Esophagus muscularis mucosa (tissue), 4 donors: ENCODE data around the gene ITGB8. TPM values are rescaled to one million over a fixed set of nuclear protein-coding genes. Genes with fewer than 3 reads are reported as not detected.

Experiments
- DNase-seq: peaks from one replicate; pipeline ENCODE4 v3.0.0-alpha.2; 2017; ENCODE audit errors: extremely low spot score
- H3K27ac ChIP-seq, 4 donors: fragments of 200-600 bp; sonication (generic); replicated peaks in 1 of 4; 1 replicate in 3 of 4; 2 replicates in 1 of 4; pipeline ENCODE4 v1.5.1; 2016 to 2019; ENCODE audit warnings: mild to moderate bottlenecking in 1 of 4
- H3K27me3 ChIP-seq, 4 donors: fragments of 200-600 bp; sonication (generic); one replicate each; pipeline versions ENCODE4 v1.5.1 to v1.6.0; 2016 to 2019
- H3K36me3 ChIP-seq, 4 donors: fragments of 200-600 bp; sonication (generic); one replicate each; pipeline ENCODE4 v1.5.1; 2016 to 2019
- H3K4me1 ChIP-seq, 4 donors: fragments of 200-600 bp; sonication (generic); one replicate each; pipeline ENCODE4 v1.5.1; 2016 to 2019
- H3K4me3 ChIP-seq, 4 donors: fragments of 200-600 bp; sonication (generic); 1 replicate in 2 of 4; 2 replicates in 2 of 4; pipeline ENCODE4 v1.5.1; 2016 to 2019; ENCODE audit warnings: mild to moderate bottlenecking in 4 of 4, moderate library complexity in 1 of 4
- H3K9me3 ChIP-seq, 4 donors: fragments of 200-600 bp; sonication (generic); 1 replicate in 3 of 4; 2 replicates in 1 of 4; pipeline ENCODE4 v1.5.1; 2016 to 2019
- EP300 ChIP-seq: sonication (generic); formaldehyde crosslinking; IDR thresholded peaks from one replicate; pipeline ENCODE4 v1.6.1; 2017; ENCODE audit warnings: antibody characterized with exemption
- POLR2A ChIP-seq: fragments of 450-650 bp; IDR thresholded peaks from one replicate; pipeline ENCODE4 v1.6.1; 2017; ENCODE audit warnings: antibody characterized with exemption, moderate library complexity, mild to moderate bottlenecking, low read depth
- POLR2AphosphoS5 ChIP-seq, 2 donors: sonication (generic); formaldehyde crosslinking; IDR thresholded peaks; one replicate each; pipeline ENCODE4 v1.6.1; 2017; ENCODE audit warnings: antibody characterized with exemption in 2 of 2
- WGBS: methylation state at CpG from one replicate; pipeline ENCODE4 v1.1.5; 2018; 5-methylcytosine and 5-hydroxymethylcytosine counted together
- intact Hi-C: fragments of 100-400 bp; cut with DNase I; formaldehyde crosslinking; loops from one replicate; pipeline ENCODE4 v1.15.1; 2023
- small RNA-seq, 3 donors: library from RNA; depleted of rRNA; stranded (forward); fragments of <200 nt; gene quantifications; one replicate each; pipeline ENCODE3, GENCODE V24; 2016
- total RNA-seq, 4 donors: library from RNA; depleted of rRNA; stranded (reverse); fragments of >200 nt; gene quantifications; one replicate each; pipeline versions ENCODE4 v1.1.0 to v1.2.1, GENCODE V29; 2016
- TF ChIP-seq, protein P1 (sequence below), 3 experiments: fragments of 200-600 bp in 2 of 3; fragments of 450-650 bp in 1 of 3; sonication (generic) in 2 of 3; IDR thresholded peaks; one replicate each; pipeline ENCODE4 v1.5.1; 2017 to 2019; ENCODE audit warnings: antibody characterized with exemption in 3 of 3, mild to moderate bottlenecking in 2 of 3, moderate library complexity in 1 of 3

ITGB8 gene
- total RNA-seq, 4 donors from 2014 or later = 19.5 to 30.4 (median 21.5) TPM

DNA sequence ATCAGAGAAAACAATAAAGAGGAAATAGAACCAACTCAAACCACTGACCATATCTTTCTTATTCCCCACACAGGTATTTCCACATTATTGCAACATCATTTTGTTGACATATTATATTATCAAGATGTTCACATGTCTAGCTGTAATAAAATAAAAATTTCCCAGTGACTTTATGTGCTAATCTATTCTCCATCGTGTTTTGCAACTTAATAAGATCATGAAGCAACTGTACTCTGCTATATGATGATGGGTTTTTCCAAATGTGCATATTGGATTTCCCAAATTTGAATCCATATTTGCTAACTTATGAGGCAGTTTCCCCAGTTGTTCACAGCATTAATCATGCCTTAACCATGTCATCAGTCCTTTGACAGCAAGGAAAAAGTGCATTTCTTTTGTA lies 127.8 kb downstream of the ITGB8 start:
- Histone ChIP-seq H3K9me3 (no peaks in the 10 kb centered on the region), H3K4me1 (peaks cover 0 to 10% (median 5%) of the 10 kb centered on the region in 4 donors), H3K36me3 (no peaks in the 10 kb centered on the region), H3K27ac (no peak overlapping the region), H3K27me3 (no peaks in the 10 kb centered on the region), H3K4me3 (no peak overlapping the region)
- TF ChIP-seq EP300 = no peak
- no peak for TF ChIP-seq POLR2A
- no peak for TF ChIP-seq POLR2AphosphoS5 (IDR thresholded peaks at IDR 0.05)
- TF ChIP-seq, protein P1, sequence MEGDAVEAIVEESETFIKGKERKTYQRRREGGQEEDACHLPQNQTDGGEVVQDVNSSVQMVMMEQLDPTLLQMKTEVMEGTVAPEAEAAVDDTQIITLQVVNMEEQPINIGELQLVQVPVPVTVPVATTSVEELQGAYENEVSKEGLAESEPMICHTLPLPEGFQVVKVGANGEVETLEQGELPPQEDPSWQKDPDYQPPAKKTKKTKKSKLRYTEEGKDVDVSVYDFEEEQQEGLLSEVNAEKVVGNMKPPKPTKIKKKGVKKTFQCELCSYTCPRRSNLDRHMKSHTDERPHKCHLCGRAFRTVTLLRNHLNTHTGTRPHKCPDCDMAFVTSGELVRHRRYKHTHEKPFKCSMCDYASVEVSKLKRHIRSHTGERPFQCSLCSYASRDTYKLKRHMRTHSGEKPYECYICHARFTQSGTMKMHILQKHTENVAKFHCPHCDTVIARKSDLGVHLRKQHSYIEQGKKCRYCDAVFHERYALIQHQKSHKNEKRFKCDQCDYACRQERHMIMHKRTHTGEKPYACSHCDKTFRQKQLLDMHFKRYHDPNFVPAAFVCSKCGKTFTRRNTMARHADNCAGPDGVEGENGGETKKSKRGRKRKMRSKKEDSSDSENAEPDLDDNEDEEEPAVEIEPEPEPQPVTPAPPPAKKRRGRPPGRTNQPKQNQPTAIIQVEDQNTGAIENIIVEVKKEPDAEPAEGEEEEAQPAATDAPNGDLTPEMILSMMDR (IDR thresholded peaks at IDR 0.05) = no peak
- intact Hi-C loops = no loop called here
- no peak for DNase-seq
- 71% methylated on average over 1 of the region's 1 CpG for WGBS

DNA sequence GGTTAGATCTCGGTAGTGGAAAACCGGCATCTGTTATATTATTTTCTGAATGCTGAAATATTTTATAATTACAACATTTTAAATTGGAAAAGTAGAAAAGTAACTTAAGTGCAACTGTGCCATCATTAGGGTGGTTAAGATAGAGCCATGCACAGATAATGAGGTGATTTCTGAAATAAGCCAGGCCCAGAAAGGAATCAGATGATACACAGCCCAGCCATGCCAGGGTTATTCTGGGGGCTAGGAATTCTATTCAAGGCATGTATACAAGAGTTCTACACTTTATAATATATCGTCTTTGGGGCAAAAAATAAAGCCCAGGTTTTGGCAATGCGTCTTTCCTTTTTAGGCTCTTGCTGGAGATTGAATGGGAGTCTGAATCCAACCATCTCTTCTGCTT lies 128.7 kb downstream of the ITGB8 start:
- DNase-seq = no peak
- H3K27me3 ChIP-seq = no peaks in the 10 kb centered on the region
- H3K36me3 ChIP-seq = no peaks in the 10 kb centered on the region
- H3K9me3 ChIP-seq = no peaks in the 10 kb centered on the region
- intact Hi-C loops = no loop called here
- no peak overlapping the region for H3K4me3 ChIP-seq
- peaks cover 0 to 10% (median 5%) of the 10 kb centered on the region in 4 donors for H3K4me1 ChIP-seq
- TF ChIP-seq EP300 = no peak
- TF ChIP-seq POLR2AphosphoS5 (IDR thresholded peaks at IDR 0.05) = no peak
- no peak for TF ChIP-seq POLR2A
- TF ChIP-seq, protein P1 (IDR thresholded peaks at IDR 0.05) = no peak
- no peak overlapping the region for H3K27ac ChIP-seq
- 63% methylated on average over 4 of the region's 4 CpGs for WGBS

DNA sequence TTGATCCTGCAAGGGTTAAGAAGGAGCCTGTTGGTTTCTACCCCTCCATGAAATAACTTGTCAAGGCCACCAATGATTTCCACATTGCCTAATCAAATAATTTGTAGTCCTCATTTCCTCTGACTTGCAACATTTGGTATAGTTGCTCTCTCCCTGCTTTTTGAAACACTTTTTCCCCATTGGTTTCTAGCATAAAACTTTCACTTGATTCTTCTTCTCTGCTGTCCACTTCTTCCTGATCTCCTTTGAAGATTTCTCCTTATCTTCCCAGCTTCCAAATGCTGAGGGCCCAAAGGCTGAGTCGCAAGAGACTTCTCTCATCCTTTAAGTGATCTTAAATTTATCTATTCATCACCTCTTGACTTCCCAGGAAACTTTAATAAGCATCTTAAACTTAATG lies 134.2 kb downstream of the ITGB8 start:
- H3K9me3 ChIP-seq = no peaks in the 10 kb centered on the region
- H3K27ac ChIP-seq = no peak overlapping the region
- no peaks in the 10 kb centered on the region for H3K27me3 ChIP-seq
- intact Hi-C loops = no loop called here
- H3K36me3 ChIP-seq = no peaks in the 10 kb centered on the region
- 90% methylated on average over 1 of the region's 1 CpG for WGBS
- no peak overlapping the region for H3K4me3 ChIP-seq
- TF ChIP-seq EP300 (no peak), POLR2AphosphoS5 (IDR thresholded peaks at IDR 0.05) (no peak), POLR2A (no peak)
- TF ChIP-seq, protein P1 (IDR thresholded peaks at IDR 0.05) = no peak
- no peak for DNase-seq
- H3K4me1 ChIP-seq = peaks cover 0 to 1% (median 0%) of the 10 kb centered on the region in 4 donors

Small RNAs within 50 kb of the gene (small RNA-seq; reads per million reads assigned to genes)
- gene RF00275 = 0 reads per million in 3 donors

Other genes starting within 250 kb of the ITGB8 start
- under 1 TPM; under 0.01 to 0.17 (median 0.15) TPM for gene MACC1, start 113.5 kb upstream of the ITGB8 start, total RNA-seq